Activated CD4-positive, alpha-beta T cell treated with anti-CD3 and anti-CD28 coated beads for 24 hours (primary cell): ENCODE results near the gene LAMC3.

Experiments
- DNase-seq, 2 donors: peaks; one replicate each; pipeline ENCODE4 v3.0.0-alpha.2; 2020; ENCODE audit warnings: low read depth in 2 of 2

The LAMC3 gene

DNA sequence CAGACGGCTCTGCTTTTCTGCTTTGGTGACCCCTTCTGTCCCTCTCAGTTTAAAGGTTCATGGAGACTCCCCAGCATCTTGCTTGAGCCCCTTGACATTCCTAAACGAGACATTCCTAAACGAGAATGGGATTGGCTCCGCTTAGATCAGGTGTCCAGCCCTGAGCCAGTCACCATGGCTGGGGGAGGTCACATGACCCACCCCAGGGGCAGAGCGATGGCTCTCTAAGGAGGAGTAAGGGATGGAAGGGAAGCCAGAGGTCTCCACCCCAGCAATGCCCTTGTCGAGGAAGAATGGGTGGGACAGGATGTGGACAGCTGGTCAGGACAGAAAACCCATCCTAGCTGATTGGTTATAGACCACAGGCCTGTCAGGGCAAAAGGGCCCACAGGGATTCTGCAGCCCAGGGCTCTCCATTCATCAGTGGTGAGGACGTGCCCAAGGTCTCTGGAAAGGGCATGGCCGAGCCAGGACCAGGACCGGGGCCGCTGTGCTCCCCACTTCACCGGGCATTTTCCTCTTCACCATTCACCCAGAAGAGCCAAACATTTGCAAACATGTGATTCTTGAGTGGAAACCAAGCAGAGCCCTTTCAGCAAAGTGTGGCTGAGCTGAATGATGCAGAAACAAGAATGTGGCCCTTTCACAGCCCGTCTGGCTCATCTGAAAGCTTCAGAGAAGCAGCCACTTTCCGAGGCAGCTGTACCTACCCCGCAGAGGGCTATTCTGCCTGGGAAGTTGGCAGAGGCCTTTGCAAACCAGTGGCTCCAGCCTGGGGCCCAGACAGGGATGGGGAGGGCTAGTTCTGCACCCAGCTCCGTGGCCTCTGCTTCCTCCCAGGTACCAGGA lies 67.6 kb downstream of the LAMC3 start:
- no peak for DNase-seq

DNA sequence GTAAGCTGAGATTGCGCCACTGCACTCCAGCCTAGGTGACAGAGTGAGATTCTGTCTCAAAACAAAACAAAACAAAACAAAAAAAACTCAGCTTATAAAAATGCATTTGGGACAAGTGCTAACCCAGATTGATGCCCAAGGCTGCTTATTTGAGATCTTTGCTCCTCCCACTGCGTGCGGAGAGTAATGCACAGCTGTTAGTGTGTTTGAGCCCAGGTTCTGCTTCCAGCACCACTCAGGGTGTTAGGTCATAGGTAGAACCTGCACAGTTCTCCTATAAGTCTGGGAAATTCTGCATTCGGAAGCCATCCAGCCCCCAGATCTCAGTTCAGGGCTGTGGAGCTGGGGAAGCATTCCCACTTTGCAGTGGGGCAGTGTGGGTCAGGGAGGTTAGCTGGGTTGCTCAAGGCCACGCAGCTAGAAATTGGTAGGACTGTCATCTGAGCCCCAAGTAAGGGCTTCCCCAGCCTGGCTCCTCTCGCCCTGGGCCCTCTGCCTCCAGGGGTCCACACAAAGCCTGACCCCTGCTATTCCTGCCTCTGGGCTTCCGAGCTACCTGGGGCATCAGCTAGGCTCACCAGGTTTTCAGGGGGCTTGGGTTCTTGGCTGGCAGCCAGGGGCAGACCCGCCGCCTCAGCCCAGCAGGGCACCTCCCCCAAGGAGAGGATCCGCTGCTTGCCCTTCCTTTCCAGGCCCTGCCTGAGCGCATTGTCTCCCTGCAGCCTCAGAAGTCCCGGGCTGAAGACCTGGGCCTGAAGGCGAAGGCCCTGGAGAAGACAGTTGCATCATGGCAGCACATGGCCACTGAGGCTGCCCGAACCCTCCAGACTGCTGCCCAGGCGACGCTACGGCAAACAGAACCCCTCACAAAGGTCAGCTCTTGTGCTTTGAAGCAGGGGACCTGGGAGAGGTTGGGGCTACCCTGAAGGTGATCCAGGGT lies 69.7 kb downstream of the LAMC3 start:
- DNase-seq = no peak

DNA sequence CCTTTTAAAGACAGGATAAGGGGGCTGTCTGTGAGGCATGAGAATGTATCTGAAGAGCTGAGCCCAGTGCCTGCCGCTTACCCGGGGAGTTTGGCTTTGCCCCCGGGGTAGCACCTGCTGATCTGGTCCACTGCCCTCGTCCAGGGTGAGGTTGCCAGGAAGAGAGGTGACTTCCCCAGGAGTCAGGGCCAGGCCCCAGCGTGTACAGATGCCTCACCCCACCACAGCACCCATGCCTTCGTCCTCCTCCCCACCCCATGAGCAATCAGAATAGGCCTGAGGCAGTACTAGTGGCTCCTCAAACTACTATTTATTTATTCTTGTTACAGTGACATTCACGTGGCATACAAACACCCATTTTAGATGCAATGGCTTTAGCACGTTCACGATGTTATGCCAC lies 71.6 kb downstream of the LAMC3 start:
- DNase-seq = no peak

- no peak for DNase-seq
Observed at GRCh38 chr9:131081868-131082267, 72.9 kb downstream of the LAMC3 start.

DNA sequence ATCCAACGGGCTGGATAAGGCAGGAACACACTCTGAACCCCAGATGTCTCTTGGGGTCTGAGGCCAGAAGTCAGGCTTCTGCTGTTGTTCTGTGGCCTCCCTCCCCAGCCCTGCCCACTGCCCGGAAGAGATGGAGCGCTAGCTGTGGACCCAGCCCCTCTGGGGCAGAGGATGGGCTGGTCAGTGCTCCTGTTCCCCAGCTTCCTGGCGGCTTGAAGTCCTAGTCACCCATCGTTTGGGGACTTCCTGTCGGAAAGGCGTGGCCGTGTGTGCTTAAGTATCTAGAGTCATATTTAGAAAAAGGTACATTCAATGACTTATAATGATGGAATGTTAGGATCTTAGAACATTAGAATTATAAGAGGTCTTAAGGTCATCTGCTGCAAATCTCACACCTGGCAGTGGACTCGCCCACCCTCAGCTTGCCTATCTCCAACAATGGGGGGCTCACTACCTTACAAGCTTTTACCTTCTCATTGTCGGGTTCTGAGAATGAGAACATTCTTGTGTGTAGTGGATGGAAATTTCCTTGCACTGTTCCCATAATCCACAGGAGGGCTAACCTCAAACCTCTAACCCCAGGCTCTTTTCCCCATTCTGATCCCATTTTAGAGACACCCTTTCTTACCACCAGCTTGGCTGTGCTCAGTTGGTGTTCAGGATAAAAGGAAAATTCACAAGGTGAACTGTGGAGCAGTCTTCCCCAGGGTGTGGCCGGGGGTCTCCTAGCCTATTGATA lies 74.0 kb downstream of the LAMC3 start:
- DNase-seq = no peak

GRCh38 chr9:131084661-131085369 lies 75.8 kb downstream of the LAMC3 start:
- no peak for DNase-seq

DNA sequence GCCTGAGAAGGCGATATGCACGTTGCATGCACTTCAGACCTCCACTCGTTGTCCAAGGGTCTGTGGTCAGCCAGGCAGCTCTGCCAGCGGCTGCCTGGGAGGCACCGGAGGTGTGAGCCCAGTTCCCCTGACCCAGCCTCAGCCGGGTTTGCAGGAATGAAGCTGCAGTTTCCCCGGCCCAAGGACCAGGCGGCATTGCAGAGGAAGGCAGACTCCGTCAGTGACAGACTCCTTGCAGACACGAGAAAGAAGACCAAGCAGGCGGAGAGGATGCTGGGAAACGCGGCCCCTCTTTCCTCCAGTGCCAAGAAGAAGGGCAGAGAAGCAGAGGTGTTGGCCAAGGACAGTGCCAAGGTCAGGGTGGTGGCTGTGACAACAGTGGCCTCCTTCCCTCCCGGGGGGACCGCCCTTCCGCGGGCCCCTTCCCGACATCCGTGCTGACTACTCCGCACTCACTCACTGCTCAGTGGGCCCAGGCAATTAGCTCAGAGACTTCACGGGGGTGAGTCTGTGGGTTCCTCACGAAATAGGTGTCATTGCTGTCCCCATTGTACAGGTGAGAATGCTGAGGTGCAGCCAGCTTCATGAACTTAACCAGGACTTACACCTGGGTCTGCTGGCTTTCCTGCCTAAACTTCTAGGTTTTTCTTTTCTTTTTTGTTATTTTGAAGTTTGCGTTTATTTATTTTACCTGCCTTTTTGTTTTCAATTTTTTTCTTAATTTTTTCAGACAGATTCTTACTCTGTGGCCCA lies 76.6 kb downstream of the LAMC3 start:
- no peak for DNase-seq

DNA sequence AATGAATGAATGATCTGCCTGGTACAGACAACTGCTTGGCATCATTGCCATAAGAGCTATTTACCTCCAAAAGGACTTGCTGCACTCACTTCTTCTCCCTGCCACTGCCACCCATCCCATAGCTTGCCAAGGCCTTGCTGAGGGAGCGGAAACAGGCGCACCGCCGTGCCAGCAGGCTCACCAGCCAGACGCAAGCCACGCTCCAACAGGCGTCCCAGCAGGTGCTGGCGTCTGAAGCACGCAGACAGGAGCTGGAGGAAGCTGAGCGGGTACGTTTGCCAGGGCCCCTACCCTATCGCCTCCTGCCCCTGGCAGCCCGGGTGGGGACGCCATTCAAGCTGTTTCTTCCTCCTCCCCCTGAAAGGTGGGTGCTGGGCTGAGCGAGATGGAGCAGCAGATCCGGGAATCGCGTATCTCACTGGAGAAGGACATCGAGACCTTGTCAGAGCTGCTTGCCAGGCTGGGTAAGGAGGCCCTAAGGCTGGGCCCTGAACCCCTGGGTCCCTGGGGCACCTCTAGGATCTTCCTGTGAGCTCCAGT lies 78.5 kb downstream of the LAMC3 start:
- no peak for DNase-seq

DNA sequence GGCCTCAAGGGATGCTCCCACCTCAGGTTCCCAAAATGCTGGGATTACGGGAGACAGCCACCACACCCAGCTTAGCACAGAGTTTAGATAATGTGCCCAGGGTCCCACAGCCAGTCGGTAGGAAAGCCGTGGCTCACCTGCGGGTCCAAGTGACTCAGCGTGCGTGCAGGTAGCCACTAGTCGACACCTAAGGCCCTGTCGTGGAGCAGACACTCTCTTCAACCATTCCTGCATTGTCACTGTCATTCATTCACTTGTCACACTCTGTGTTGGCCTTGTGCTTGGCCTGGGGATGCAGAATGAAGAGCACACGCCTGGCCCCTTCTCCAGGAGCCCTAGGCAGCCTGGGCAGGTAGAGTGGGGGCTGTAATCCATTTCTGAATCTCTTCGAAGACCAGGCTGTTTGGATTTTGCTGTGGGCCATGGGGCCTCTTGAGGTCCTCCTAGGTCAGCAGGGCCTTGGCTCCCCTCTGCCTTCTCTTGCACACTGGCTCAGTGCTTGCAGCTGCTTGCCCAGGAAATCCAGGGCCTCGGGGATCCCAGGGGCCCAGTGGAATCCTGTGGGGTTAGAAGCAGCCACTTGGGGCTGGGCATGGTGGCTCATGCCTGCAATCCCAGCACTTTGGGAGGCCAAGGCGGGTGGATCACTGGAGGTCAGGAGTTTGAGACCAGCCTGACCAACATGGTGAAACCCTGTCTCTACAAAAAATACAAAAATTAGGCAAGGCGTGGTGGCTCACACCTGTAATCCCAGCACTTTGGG lies 81.2 kb downstream of the LAMC3 start:
- DNase-seq = no peak

DNA sequence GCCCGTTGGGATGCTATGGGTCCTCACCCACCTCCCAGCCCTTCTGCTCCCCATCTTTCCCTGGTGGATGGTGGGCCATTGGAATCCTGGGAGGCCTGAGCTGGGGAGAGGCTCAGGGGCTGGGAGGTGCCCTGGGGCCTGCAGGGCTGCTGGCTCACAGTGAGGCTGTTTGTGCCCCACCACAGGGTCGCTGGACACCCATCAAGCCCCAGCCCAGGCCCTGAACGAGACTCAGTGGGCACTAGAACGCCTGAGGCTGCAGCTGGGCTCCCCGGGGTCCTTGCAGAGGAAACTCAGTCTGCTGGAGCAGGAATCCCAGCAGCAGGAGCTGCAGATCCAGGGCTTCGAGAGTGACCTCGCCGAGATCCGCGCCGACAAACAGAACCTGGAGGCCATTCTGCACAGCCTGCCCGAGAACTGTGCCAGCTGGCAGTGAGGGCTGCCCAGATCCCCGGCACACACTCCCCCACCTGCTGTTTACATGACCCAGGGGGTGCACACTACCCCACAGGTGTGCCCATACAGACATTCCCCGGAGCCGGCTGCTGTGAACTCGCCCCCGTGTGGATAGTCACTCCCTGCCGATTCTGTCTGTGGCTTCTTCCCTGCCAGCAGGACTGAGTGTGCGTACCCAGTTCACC lies 82.5 kb downstream of the LAMC3 start:
- DNase-seq = no peak

- no peak for DNase-seq
Observed at GRCh38 chr9:131092030-131092429, 83.1 kb downstream of the LAMC3 start.

GRCh38 chr9:131092548-131093440 lies 83.8 kb downstream of the LAMC3 start:
- DNase-seq = no peak

- DNase-seq = no peak
Observed at GRCh38 chr9:131094015-131094414, 85.0 kb downstream of the LAMC3 start.

DNA sequence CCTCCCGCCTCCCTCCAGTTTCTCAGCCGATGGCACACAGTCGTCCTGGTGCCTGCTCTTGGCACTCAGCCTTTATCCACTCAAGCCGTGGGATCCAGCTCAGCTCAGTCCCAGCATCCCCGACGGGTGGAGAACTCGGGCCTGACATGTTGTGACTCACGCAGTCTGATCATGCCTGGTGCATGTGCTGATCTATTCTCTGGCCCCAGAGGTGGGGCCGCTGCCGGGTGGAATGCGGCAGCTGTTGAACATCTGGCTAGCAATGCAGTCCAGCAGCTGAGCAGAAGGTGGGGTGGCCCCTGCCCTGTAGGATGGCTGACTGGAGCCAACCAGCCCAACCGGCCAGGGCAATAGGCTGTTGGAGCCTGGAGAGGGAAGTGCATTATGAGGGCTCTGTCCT lies 85.6 kb downstream of the LAMC3 start:
- DNase-seq = no peak

DNA sequence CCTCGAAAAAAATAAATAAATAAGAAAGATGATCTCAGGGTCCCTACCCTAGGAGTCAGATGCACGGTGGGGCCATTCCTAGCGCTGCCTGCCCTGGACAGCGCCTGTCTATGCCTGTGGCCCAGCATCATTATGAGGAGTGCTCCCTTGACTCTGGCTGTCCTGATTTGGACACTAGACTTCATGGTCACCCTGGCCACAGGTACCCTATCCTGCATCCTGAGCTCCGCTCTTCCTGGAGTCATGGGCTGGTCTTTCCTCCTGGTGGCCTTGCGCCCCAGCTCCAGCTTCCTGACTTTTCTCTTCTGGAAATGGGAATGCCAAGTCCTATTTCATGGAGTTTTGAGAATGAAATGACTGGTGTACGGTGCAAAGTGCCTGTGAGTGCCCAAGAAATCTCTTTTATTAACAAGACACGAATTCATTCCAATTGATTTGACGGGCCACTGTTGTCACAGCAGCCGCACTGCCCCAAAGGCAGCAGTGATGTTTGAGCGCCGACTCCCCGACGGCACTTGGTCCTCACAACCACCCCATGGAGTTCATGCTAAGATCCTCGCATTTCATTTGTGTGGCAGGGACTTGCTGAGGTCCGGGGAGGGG lies 86.8 kb downstream of the LAMC3 start:
- no peak for DNase-seq

GRCh38 chr9:131096269-131097125 lies 87.5 kb downstream of the LAMC3 start, which contains the start of gene AIF1L:
Gene AIF1L, plus strand, starts transcription at chr9:131096531. Its CDS starts 99 bp downstream, at chr9:131096630.
- peak; percentile 7 to 22 for DNase-seq
